ENCODE measurements around the gene TRIM33.
"Not testable (repeated sequence)": the region's sequence is repeated elsewhere in the genome, so short reads cannot be mapped to it uniquely, and the experiment has no call there.

Gene TRIM33

GRCh38 chr1:114462963-114463362, 48.0 kb downstream of the TRIM33 start:
- no peak for DNase-seq

GRCh38 chr1:114462341-114462740, 48.7 kb downstream of the TRIM33 start:
- DNase-seq = no peak

GRCh38 chr1:114458237-114458777, 52.7 kb downstream of the TRIM33 start:
- DNase-seq = peak; percentile 75

- DNase-seq = no peak
These were observed 53.2 kb downstream of the TRIM33 start for GRCh38 chr1:114457675-114458236.

GRCh38 chr1:114456586-114456985, 54.4 kb downstream of the TRIM33 start:
- no peak for DNase-seq

- no peak for DNase-seq
These were observed 55.8 kb downstream of the TRIM33 start for GRCh38 chr1:114455102-114455785.

GRCh38 chr1:114454539-114454938, 56.5 kb downstream of the TRIM33 start:
- no peak for DNase-seq

GRCh38 chr1:114453361-114453784, 57.6 kb downstream of the TRIM33 start:
- DNase-seq = peak; percentile 21

- DNase-seq = no peak
These were observed 62.5 kb downstream of the TRIM33 start for GRCh38 chr1:114448370-114449036.

GRCh38 chr1:114446198-114446597, 64.8 kb downstream of the TRIM33 start:
- no peak for DNase-seq

- not testable (repeated sequence) for DNase-seq
These were observed 67.8 kb downstream of the TRIM33 start for GRCh38 chr1:114443226-114443625.

GRCh38 chr1:114441332-114441731, 69.7 kb downstream of the TRIM33 start:
- DNase-seq = no peak

GRCh38 chr1:114439369-114439768, 71.6 kb downstream of the TRIM33 start:
- DNase-seq = no peak

GRCh38 chr1:114437812-114438211, 73.2 kb downstream of the TRIM33 start:
- no peak for DNase-seq

GRCh38 chr1:114436799-114437198, 74.2 kb downstream of the TRIM33 start:
- DNase-seq = no peak

GRCh38 chr1:114435088-114435715, 75.8 kb downstream of the TRIM33 start:
- DNase-seq = peak; percentile 19

GRCh38 chr1:114431026-114431425, 80.0 kb downstream of the TRIM33 start:
- DNase-seq = no peak

GRCh38 chr1:114428083-114428754, 82.8 kb downstream of the TRIM33 start:
- DNase-seq = peak; percentile 69

GRCh38 chr1:114427612-114428011, 83.4 kb downstream of the TRIM33 start:
- DNase-seq = no peak

- no peak for DNase-seq
These were observed 87.5 kb downstream of the TRIM33 start for GRCh38 chr1:114423455-114423854.

- not testable (repeated sequence) for DNase-seq
These were observed 92.1 kb downstream of the TRIM33 start for GRCh38 chr1:114418948-114419347.

GRCh38 chr1:114397601-114398000, 113.4 kb downstream of the TRIM33 start:
- DNase-seq = no peak

GRCh38 chr1:114395863-114396262, 115.1 kb downstream of the TRIM33 start:
- DNase-seq = no peak
